AG20443 (cell line): ENCODE results near the gene NT5C1A.

Experiments used
- DNase-seq: peaks from one replicate; pipeline ENCODE4 v3.0.0; 2012; ENCODE audit warnings: low spot score, mixed read lengths

Gene NT5C1A

GRCh38 chr1:39671793-39672550 lies at the start of gene NT5C1A:
Gene NT5C1A, minus strand, starts transcription at chr1:39672107. Its CDS starts 69 bp downstream, at chr1:39672038.
- DNase-seq: peak; percentile 62

GRCh38 chr1:39721664-39722063 lies 49.8 kb upstream of the NT5C1A start:
- DNase-seq: no peak

GRCh38 chr1:39720094-39720999 lies 48.4 kb upstream of the NT5C1A start:
- DNase-seq: peak; percentile 40

- DNase-seq: no peak
Measured at GRCh38 chr1:39717809-39718208, 45.9 kb upstream of the NT5C1A start.

GRCh38 chr1:39713557-39713956 lies 41.6 kb upstream of the NT5C1A start:
- DNase-seq: no peak

- no peak for DNase-seq
Measured at GRCh38 chr1:39711966-39712340, 40.0 kb upstream of the NT5C1A start.

- DNase-seq: peak; percentile 19
Measured at GRCh38 chr1:39711104-39711965, 39.4 kb upstream of the NT5C1A start.

GRCh38 chr1:39707506-39707905 lies 35.6 kb upstream of the NT5C1A start:
- DNase-seq: no peak

- no peak for DNase-seq
Measured at GRCh38 chr1:39704757-39705156, 32.9 kb upstream of the NT5C1A start.

GRCh38 chr1:39701049-39701439 lies 29.1 kb upstream of the NT5C1A start:
- no peak for DNase-seq

- no peak for DNase-seq
Measured at GRCh38 chr1:39700348-39700747, 28.4 kb upstream of the NT5C1A start.

- DNase-seq: no peak
Measured at GRCh38 chr1:39699419-39699818, 27.5 kb upstream of the NT5C1A start.

- DNase-seq: no peak
Measured at GRCh38 chr1:39698568-39698967, 26.7 kb upstream of the NT5C1A start.

- DNase-seq: no peak
Measured at GRCh38 chr1:39696448-39696847, 24.5 kb upstream of the NT5C1A start.

GRCh38 chr1:39695016-39695415 lies 23.1 kb upstream of the NT5C1A start:
- DNase-seq: no peak

GRCh38 chr1:39694026-39694425 lies 22.1 kb upstream of the NT5C1A start:
- DNase-seq: no peak

- no peak for DNase-seq
Measured at GRCh38 chr1:39692152-39693074, 20.5 kb upstream of the NT5C1A start.

- peak; percentile 87 for DNase-seq
Measured at GRCh38 chr1:39691383-39692151, 19.7 kb upstream of the NT5C1A start, which contains the start of gene HPCAL4. Gene HPCAL4, minus strand, starts transcription at chr1:39691433. Its CDS starts 6,830 bp downstream, at chr1:39684603.

GRCh38 chr1:39690794-39691382 lies 19.0 kb upstream of the NT5C1A start:
- no peak for DNase-seq

GRCh38 chr1:39690225-39690624 lies 18.3 kb upstream of the NT5C1A start:
- no peak for DNase-seq
